Naive thymus-derived CD4-positive, alpha-beta T cell (primary cell): ENCODE data around the gene CPXM1. TPM values are rescaled to one million over a fixed set of nuclear protein-coding genes. Genes with fewer than 3 reads are reported as not detected.

Experiments
- ATAC-seq: fragments of 150-1000 bp; cut with Tn5 transposase; 2 replicates; pipeline ENCODE4 v1.10.0; 2021; ENCODE audit warnings: mild to moderate bottlenecking, moderate library complexity
- CTCF ChIA-PET: fragments of 350-600 bp; sonication (Branson Sonifier 250); formaldehyde crosslinking; loops from one replicate; lab custom pipeline; 2021; ENCODE audit warnings: antibody characterized with exemption; lab: Charles Lee
- POLR2A ChIA-PET: fragments of 350-600 bp; sonication (Branson Sonifier 250); formaldehyde crosslinking; loops from one replicate; lab custom pipeline; 2021; ENCODE audit warnings: antibody characterized with exemption, inconsistent platforms; lab: Charles Lee
- DNase-seq, 9 donors: peaks; one replicate each; pipeline versions ENCODE4 v3.0.0 to v3.0.0-alpha.2; 2020 to 2022; ENCODE audit warnings: mixed read lengths in 1 of 9
- H3K27ac ChIP-seq: one replicate; pipeline ENCODE4 v1.7.0; 2013; ENCODE audit warnings: mild to moderate bottlenecking, low read depth, low read length, moderate library complexity
- H3K27me3 ChIP-seq, 2 donors: one replicate each; pipeline ENCODE4 v1.7.0; 2013; ENCODE audit warnings: low read length in 2 of 2, mild to moderate bottlenecking in 2 of 2, moderate library complexity in 2 of 2; ENCODE audit not compliant: control insufficient read depth in 2 of 2, insufficient read depth in 2 of 2
- H3K36me3 ChIP-seq, 3 experiments: 1 replicate in 2 of 3; 2 replicates in 1 of 3; pipeline ENCODE4 v1.7.0; 2013; ENCODE audit warnings: low read length in 3 of 3, mild to moderate bottlenecking in 3 of 3, moderate library complexity in 1 of 3; ENCODE audit not compliant: insufficient read depth in 3 of 3, control insufficient read depth in 2 of 3
- H3K4me1 ChIP-seq, 2 donors: one replicate each; pipeline ENCODE4 v1.7.0; 2013; ENCODE audit warnings: low read length in 2 of 2, mild to moderate bottlenecking in 2 of 2, moderate library complexity in 1 of 2; ENCODE audit not compliant: control insufficient read depth in 2 of 2, insufficient read depth in 2 of 2
- H3K4me3 ChIP-seq: 2 replicates; pipeline ENCODE4 v1.7.0; 2013; ENCODE audit warnings: mild to moderate bottlenecking, low read length
- H3K9me3 ChIP-seq, 3 experiments: 1 replicate in 2 of 3; 2 replicates in 1 of 3; pipeline ENCODE4 v1.7.0; 2013; ENCODE audit warnings: low read length in 3 of 3; ENCODE audit not compliant: control insufficient read depth in 2 of 3
- H3K27ac Mint-ChIP-seq, 9 donors: one replicate each; pipeline ENCODE4 v1.8.0; 2020 to 2022; ENCODE audit warnings: mixed read lengths in 9 of 9, mild to moderate bottlenecking in 8 of 9, moderate library complexity in 5 of 9, inconsistent platforms in 2 of 9
- H3K27me3 Mint-ChIP-seq, 5 donors: one replicate each; pipeline ENCODE4 v1.8.0; 2021 to 2022; ENCODE audit warnings: mixed read lengths in 5 of 5, mild to moderate bottlenecking in 1 of 5
- H3K36me3 Mint-ChIP-seq, 5 donors: one replicate each; pipeline ENCODE4 v1.8.0; 2020 to 2022; ENCODE audit warnings: mixed read lengths in 5 of 5, mild to moderate bottlenecking in 3 of 5, inconsistent platforms in 1 of 5
- H3K4me1 Mint-ChIP-seq, 7 donors: one replicate each; pipeline ENCODE4 v1.8.0; 2020 to 2022; ENCODE audit warnings: mixed read lengths in 7 of 7, mild to moderate bottlenecking in 3 of 7, inconsistent platforms in 1 of 7
- H3K4me3 Mint-ChIP-seq, 10 donors: one replicate each; pipeline ENCODE4 v1.8.0; 2020 to 2022; ENCODE audit warnings: mild to moderate bottlenecking in 10 of 10, mixed read lengths in 10 of 10, moderate library complexity in 6 of 10, inconsistent platforms in 2 of 10
- H3K9me3 Mint-ChIP-seq, 11 donors: one replicate each; pipeline ENCODE4 v1.8.0; 2020 to 2022; ENCODE audit warnings: mixed read lengths in 11 of 11, mild to moderate bottlenecking in 4 of 11, inconsistent platforms in 1 of 11, moderate library complexity in 1 of 11
- intact Hi-C, 2 donors: fragments of 100-400 bp; cut with micrococcal nuclease; formaldehyde crosslinking; loops; one replicate each; pipeline ENCODE4 v1.15.1; 2023
- polyA plus RNA-seq, 2 donors: library from polyadenylated mRNA; unstranded; fragments of 300-500 nt; fragmentation: Illumina TruSeq; gene quantifications; one replicate each; pipeline ENCODE4 v1.2.3, GENCODE V29; 2021
- total RNA-seq, 6 experiments: library from RNA in 5 of 6; stranded (reverse) in 5 of 6; gene quantifications; 1 replicate in 5 of 6; 2 replicates in 1 of 6; pipeline ENCODE4 v1.2.3 and lab custom pipeline; 2021 to 2026

CPXM1 gene
- total and polyA plus RNA-seq, 7 experiments from 2014 or later, result 0.12 to 1.8 (median 0.31) TPM; not detected in 1

DNA sequence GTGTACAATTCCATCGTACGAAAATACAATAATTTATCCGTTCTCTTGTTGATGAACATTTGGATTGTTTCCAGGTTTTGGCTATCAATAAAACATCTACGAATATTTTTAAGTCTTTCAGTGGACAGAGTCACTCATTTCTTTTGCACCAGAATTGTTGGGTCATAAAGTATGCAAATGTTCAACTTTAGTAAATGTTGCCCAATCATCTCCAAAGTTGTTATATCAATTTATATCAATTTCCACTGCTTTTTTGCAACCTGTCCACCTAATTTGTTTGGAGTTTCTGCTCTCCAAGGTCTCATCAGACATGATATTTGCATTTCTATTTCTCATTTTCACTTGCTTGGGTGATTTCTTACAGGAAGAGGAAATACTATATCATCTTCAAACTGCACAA, 26.2 kb upstream of the CPXM1 start:
- CTCF ChIA-PET, result no interaction called here
- intact Hi-C loops, result loop anchor here in 1 of 2 donors (10.0 kb wide), 1 partner anchor 48 kb away; the partner anchor contains the start of gene PTPRA
- Histone ChIP-seq H3K4me1 (peaks cover 11 to 16% of the 10 kb centered on the region in 2 donors), H3K36me3 (no peaks in the 10 kb centered on the region), H3K4me3 (no peak overlapping the region), H3K27ac (no peak overlapping the region), H3K27me3 (no peaks in the 10 kb centered on the region), H3K9me3 (no peaks in the 10 kb centered on the region)
- Mint-ChIP-seq H3K36me3 (peaks cover 0 to 4% (median 0%) of the 10 kb centered on the region in 5 donors), H3K4me3 (peak overlapping the region in 6 of 10 donors; percentile 18 to 82 (median 52)), H3K27ac (no peak overlapping the region), H3K9me3 (peaks cover 0 to 3% (median 0%) of the 10 kb centered on the region in 11 donors), H3K4me1 (peaks cover 13 to 26% (median 22%) of the 10 kb centered on the region in 7 donors), H3K27me3 (peaks cover 0 to 51% (median 19%) of the 10 kb centered on the region in 5 donors)
- no peak for ATAC-seq
- no peak for DNase-seq
- POLR2A ChIA-PET, result interaction anchor here (0.7 to 2.8 kb wide), 2 partner anchors 13 to 47 kb away, joined by 3 to 15 read pairs; partner anchors contain the start of genes PCED1A, PTPRA and VPS16

DNA sequence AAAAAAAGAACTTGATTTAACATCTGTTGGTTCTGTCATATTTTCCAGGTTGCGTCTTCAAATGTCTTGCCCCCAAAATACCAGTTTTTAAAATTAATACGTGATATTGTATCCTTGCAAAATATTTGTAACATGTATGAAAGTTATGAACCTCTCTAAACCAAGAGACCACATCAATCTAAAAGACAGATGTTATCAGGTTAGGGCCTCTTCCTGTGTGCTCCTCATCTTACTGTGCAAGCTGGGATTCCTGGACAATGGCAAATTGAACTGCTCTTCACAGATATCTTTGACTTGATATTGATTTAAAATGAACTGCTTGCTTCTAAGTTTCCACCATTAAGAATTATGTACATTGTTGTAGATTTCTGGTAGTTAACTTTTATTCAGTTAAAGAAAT, 25.3 kb upstream of the CPXM1 start:
- peak overlapping the region in 3 of 9 donors; percentile 27 to 62 (median 49) for H3K27ac Mint-ChIP-seq
- POLR2A ChIA-PET, result interaction anchor here (0.7 to 2.8 kb wide), 2 partner anchors 14 to 505 kb away, joined by 3 to 15 read pairs; partner anchors contain the start of genes PCED1A and VPS16
- H3K4me1 Mint-ChIP-seq, result peaks cover 17 to 30% (median 25%) of the 10 kb centered on the region in 7 donors
- peaks cover 0 to 55% (median 24%) of the 10 kb centered on the region in 5 donors for H3K27me3 Mint-ChIP-seq
- Histone ChIP-seq H3K4me1 (peaks cover 14 to 18% of the 10 kb centered on the region in 2 donors), H3K36me3 (no peaks in the 10 kb centered on the region), H3K9me3 (no peaks in the 10 kb centered on the region), H3K27ac (no peak overlapping the region), H3K27me3 (no peaks in the 10 kb centered on the region), H3K4me3 (no peak overlapping the region)
- no peak for ATAC-seq
- H3K9me3 Mint-ChIP-seq, result peaks cover 0 to 3% (median 0%) of the 10 kb centered on the region in 11 donors
- CTCF ChIA-PET, result no interaction called here
- H3K36me3 Mint-ChIP-seq, result peaks cover 0 to 4% (median 0%) of the 10 kb centered on the region in 5 donors
- peak overlapping the region in 9 of 10 donors; percentile 35 to 82 (median 71) for H3K4me3 Mint-ChIP-seq
- DNase-seq, result peak in 5 of 9 donors; percentile 11 to 28 (median 22)
- intact Hi-C loops, result loop anchor here in 1 of 2 donors (10.0 kb wide), 1 partner anchor 49 kb away; the partner anchor contains the start of gene PTPRA

DNA sequence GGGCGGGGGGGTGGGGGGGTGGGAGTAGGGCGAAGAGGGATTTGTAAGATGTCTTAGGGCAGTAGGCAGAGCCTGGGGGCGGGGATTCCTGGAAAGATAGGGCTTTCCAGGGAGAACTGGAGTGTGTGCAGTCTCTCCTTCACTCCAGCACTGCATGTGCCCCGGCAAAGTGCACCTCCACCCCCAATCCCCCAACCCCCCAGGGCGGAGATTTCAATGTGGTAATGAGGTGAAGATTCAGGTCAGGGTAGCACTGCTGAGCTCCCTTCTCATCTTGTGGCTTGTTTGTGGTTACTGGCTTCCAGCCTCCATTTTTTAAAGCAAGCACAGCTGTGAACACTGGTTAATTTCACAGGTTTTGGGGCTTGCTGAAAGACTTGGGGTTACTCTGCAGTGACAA, 21.6 kb upstream of the CPXM1 start:
- POLR2A ChIA-PET, result interaction anchor here (1.2 kb wide), 1 partner anchor 18 kb away, joined by 6 read pairs; the partner anchor contains the start of genes PCED1A and VPS16

DNA sequence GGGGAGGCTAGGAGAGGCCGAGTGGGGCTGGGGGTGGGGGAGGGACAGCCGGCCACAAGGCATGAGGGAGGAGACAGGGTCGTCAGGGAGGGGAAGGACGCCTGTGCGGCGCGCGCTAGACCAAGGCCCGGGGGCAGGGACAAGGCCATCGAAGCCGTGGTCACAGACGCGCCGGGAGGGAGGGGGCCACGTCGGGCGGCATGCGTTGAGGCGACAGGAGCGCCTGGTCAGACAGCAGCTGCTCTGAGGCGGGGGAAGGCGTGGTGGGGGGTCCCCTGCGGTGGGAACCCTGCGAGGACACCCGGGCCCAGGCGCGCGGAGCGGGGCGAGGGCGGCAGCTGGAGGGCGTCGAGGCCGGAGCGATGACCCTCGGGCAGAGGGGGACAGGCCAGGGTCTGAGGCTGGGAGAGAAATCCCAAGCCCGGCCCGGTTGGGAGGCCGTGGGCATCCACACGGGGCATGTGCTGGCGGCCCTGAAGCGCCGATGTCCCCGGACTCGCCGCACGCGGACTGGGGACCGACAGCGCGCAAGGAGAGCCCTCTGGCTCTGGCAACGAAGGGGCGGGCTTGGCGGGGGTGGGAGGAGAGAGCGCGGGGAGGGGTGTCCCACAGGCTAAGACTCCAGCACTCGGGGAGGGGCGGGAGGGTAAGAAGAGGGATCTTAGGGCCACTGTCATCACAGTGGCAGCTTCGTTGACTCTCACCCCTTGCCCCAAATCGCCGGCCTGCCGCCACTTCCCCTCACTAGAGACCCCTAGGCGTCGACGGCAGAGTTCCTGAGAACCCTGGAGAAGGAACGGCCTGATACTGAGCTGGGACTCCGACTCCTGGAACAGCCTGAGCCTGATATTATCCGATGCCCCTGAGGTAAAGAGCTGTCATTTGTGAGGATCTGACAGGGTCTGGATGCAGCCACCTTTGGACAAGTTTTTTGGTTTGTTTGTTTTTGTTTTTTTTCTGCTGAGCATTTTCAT, 20.8 kb upstream of the CPXM1 start:
- ChIA-PET CTCF (no interaction called here), POLR2A (interaction anchor here (1.2 kb wide), 1 partner anchor 19 kb away, joined by 6 read pairs; the partner anchor contains the start of genes PCED1A and VPS16)
- H3K4me1 Mint-ChIP-seq, result peaks cover 21 to 28% (median 25%) of the 10 kb centered on the region in 7 donors
- H3K4me1 ChIP-seq, result peaks cover 10 to 11% of the 10 kb centered on the region in 2 donors
- peak overlapping the region; percentile 23 to 86 (median 70) for H3K4me3 Mint-ChIP-seq
- no peak for DNase-seq
- peaks cover 8 to 50% (median 22%) of the 10 kb centered on the region in 5 donors for H3K27me3 Mint-ChIP-seq
- no peak overlapping the region for H3K27ac ChIP-seq
- intact Hi-C loops, result loop anchor here in 1 of 2 donors (10.0 kb wide), 1 partner anchor 54 kb away; the partner anchor contains the start of gene PTPRA
- H3K9me3 ChIP-seq, result no peaks in the 10 kb centered on the region
- H3K4me3 ChIP-seq, result peak overlapping the region; percentile 25
- no peaks in the 10 kb centered on the region for H3K27me3 ChIP-seq
- peaks cover 0 to 4% (median 0%) of the 10 kb centered on the region in 5 donors for H3K36me3 Mint-ChIP-seq
- peaks cover 0 to 3% (median 0%) of the 10 kb centered on the region in 11 donors for H3K9me3 Mint-ChIP-seq
- no peak for ATAC-seq
- H3K27ac Mint-ChIP-seq, result peak overlapping the region in 2 of 9 donors; percentile 36 to 78
- H3K36me3 ChIP-seq, result no peaks in the 10 kb centered on the region

More for the DNA sequence above, 21.6 kb upstream of the CPXM1 start:
- peak overlapping the region in 9 of 10 donors; percentile 60 to 86 (median 73) for H3K4me3 Mint-ChIP-seq
- DNase-seq, result peak in 7 of 9 donors; percentile 53 to 67 (median 62)
- Histone ChIP-seq H3K9me3 (no peaks in the 10 kb centered on the region), H3K4me1 (peaks cover 14 to 18% of the 10 kb centered on the region in 2 donors), H3K4me3 (no peak overlapping the region), H3K27me3 (no peaks in the 10 kb centered on the region), H3K27ac (no peak overlapping the region), H3K36me3 (no peaks in the 10 kb centered on the region)
- intact Hi-C loops, result loop anchor here in 1 of 2 donors (10.0 kb wide), 1 partner anchor 53 kb away; the partner anchor contains the start of gene PTPRA
- peaks cover 0 to 3% (median 0%) of the 10 kb centered on the region in 11 donors for H3K9me3 Mint-ChIP-seq
- CTCF ChIA-PET, result no interaction called here
- peaks cover 0 to 4% (median 0%) of the 10 kb centered on the region in 5 donors for H3K36me3 Mint-ChIP-seq
- peaks cover 25 to 35% (median 34%) of the 10 kb centered on the region in 7 donors for H3K4me1 Mint-ChIP-seq
- H3K27ac Mint-ChIP-seq, result peak overlapping the region in 2 of 9 donors; percentile 56
- peak; percentile 90 for ATAC-seq
- H3K27me3 Mint-ChIP-seq, result peaks cover 8 to 57% (median 23%) of the 10 kb centered on the region in 5 donors

DNA sequence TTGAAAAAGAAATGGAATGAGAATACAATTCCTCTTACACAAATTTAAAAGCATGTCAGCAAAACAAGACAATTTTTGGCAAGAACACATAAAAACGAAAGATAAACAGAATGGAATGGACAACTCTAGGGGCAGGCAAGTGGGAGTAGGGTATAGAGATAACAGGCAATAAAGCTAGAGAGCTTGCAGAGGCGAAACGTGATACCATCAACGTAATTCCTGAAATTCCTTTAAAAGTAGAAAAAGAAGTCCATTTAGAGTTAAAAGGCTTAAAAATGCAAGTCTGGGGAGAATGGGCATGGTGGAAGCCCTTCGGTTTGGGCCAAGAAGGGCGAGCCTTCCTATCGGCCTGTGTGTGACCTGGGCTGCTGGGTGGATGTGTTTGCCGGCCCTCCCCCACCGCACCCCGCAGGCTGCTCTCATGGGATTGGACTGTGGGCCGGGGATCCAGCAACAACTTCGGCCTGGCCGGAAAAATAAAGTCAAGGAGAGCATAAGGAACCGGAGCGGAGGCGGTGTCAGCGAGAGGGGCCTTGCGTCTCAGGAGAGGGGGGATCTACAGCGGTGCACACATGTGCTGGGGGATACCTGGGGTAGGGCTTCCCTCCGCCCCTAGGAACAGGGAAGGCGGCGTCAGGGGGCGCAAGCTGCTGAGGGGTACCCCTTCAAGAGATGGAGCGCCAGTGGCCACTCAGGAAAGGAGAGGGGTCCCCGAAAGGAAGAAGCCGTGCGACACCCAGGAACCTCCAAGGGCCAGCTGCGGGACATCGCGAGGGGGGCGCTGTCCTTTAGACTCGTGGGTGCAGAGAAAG, 19.9 kb upstream of the CPXM1 start:
- Histone ChIP-seq H3K9me3 (no peaks in the 10 kb centered on the region), H3K4me3 (no peak overlapping the region), H3K36me3 (no peaks in the 10 kb centered on the region), H3K4me1 (peaks cover 4 to 5% of the 10 kb centered on the region in 2 donors), H3K27ac (no peak overlapping the region), H3K27me3 (no peaks in the 10 kb centered on the region)
- Mint-ChIP-seq H3K27me3 (peaks cover 8 to 47% (median 20%) of the 10 kb centered on the region in 5 donors), H3K9me3 (peaks cover 0 to 1% (median 0%) of the 10 kb centered on the region in 11 donors), H3K27ac (no peak overlapping the region), H3K36me3 (no peaks in the 10 kb centered on the region), H3K4me1 (peaks cover 15 to 24% (median 17%) of the 10 kb centered on the region in 7 donors), H3K4me3 (peak overlapping the region in 7 of 10 donors; percentile 38 to 71 (median 56))
- intact Hi-C loops, result loop anchor here in 1 of 2 donors (10.0 kb wide), 1 partner anchor 55 kb away; the partner anchor contains the start of gene PTPRA
- ATAC-seq (no peak), DNase-seq (no peak)
- POLR2A ChIA-PET, result no interaction called here
- CTCF ChIA-PET, result no interaction called here
